A673 (cell line): ENCODE data around the gene CDK2AP2.

Experiments
- EZH2 ChIP-seq: fragments of 200-600 bp; sonication (generic); IDR thresholded peaks from 2 replicates; pipeline ENCODE4 v1.6.1; 2017; ENCODE audit warnings: borderline replicate concordance, low read depth, mild to moderate bottlenecking, mixed read lengths, antibody characterized with exemption, low read length; ENCODE audit not compliant: poor library complexity, severe bottlenecking
- TF ChIP-seq, protein P1 (sequence below): fragments of 300-800, 200-600 bp; sonication (generic); conservative IDR thresholded peaks from 2 replicates; pipeline ENCODE4 v1.5.1; 2017; ENCODE audit warnings: low read depth, mild to moderate bottlenecking, antibody characterized with exemption, low read length, moderate library complexity, mixed read lengths

DNA sequence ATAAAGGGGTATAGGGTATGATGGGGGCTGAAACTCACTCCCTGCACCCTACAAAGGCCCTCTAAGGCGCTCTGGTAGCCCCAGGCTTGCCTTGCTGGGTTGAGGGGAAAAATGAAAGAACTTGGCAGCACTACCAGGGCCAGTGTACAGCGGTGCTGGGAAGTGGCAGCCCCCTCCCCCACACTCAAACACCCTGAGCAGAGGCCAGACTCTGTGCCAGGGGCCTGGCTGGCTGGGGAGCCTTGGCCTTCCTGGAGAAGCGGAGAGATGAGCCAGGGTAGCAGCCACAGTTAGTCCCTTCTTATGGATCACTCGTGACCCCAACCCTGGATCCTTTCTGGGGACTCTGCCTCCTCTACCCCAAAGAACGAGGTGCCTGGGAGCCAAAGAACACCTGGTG lies 41.6 kb downstream of the CDK2AP2 start:
- TF ChIP-seq, protein P1, sequence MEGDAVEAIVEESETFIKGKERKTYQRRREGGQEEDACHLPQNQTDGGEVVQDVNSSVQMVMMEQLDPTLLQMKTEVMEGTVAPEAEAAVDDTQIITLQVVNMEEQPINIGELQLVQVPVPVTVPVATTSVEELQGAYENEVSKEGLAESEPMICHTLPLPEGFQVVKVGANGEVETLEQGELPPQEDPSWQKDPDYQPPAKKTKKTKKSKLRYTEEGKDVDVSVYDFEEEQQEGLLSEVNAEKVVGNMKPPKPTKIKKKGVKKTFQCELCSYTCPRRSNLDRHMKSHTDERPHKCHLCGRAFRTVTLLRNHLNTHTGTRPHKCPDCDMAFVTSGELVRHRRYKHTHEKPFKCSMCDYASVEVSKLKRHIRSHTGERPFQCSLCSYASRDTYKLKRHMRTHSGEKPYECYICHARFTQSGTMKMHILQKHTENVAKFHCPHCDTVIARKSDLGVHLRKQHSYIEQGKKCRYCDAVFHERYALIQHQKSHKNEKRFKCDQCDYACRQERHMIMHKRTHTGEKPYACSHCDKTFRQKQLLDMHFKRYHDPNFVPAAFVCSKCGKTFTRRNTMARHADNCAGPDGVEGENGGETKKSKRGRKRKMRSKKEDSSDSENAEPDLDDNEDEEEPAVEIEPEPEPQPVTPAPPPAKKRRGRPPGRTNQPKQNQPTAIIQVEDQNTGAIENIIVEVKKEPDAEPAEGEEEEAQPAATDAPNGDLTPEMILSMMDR, result no peak
- no peak for TF ChIP-seq EZH2
